ENCODE results near the gene ATP5MK. TPM values are rescaled to one million over a fixed set of nuclear protein-coding genes. Genes with fewer than 3 reads are reported as not detected.
"Not testable (repeated sequence)": the region's sequence is repeated elsewhere in the genome, so short reads cannot be mapped to it uniquely, and the experiment has no call there.

The ATP5MK gene
- total RNA-seq, 5 donors from 2014 or later (not counting 1 experiment from before 2014, with no cell fraction given), result 119 to 142 (median 127) TPM

DNA sequence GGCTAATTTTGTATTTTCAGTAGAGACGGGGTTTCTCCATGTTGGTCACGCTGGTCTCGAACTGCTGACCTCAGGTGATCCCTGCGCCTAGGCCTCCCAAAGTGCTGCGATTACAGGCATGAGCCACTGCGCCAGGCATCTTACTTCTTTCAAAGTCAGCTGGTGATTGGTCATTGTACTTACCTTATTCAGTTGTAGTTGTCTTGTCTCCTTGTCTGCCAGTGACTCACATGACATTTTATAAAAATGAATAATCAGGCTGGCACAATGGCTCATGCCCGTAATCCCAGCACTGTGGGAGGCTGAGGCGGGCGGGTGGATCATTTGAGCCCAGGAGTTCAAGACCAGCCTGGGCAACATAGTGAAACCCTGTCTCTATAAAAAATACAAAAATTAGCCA lies 35.5 kb downstream of the ATP5MK start:
- POLR2A ChIA-PET; CTCF ChIA-PET; H3K4me3 ChIP-seq (ENCODE audit: control insufficient read depth in 1 of 2, extremely low read depth in 1 of 2, low read length in 1 of 2); H3K36me3 ChIP-seq (ENCODE audit: control insufficient read depth in 2 of 2, extremely low read depth in 1 of 2, insufficient read depth in 1 of 2, low read length in 1 of 2); H3K4me1 Mint-ChIP-seq; H3K9me3 ChIP-seq; H3K27me3 ChIP-seq (replicated peaks in 1 of 2; ENCODE audit: control insufficient read depth in 2 of 2, extremely low read depth in 1 of 2, insufficient read depth in 2 of 2, low read length in 1 of 2); H3K27ac Mint-ChIP-seq; H3K36me3 Mint-ChIP-seq; H3K4me1 ChIP-seq (ENCODE audit: control insufficient read depth in 1 of 2, extremely low read depth in 1 of 2, insufficient read depth in 2 of 2, low read length in 2 of 2); H3K4me3 Mint-ChIP-seq; H3K9me3 Mint-ChIP-seq; ATAC-seq (replicated peaks in 1 of 4); H3K27ac ChIP-seq (ENCODE audit: low read length); H3K27me3 Mint-ChIP-seq; DNase-seq: not testable (repeated sequence)
- 86% methylated on average over 8 of the region's 9 CpGs for WGBS (ENCODE audit: insufficient coverage)

DNA sequence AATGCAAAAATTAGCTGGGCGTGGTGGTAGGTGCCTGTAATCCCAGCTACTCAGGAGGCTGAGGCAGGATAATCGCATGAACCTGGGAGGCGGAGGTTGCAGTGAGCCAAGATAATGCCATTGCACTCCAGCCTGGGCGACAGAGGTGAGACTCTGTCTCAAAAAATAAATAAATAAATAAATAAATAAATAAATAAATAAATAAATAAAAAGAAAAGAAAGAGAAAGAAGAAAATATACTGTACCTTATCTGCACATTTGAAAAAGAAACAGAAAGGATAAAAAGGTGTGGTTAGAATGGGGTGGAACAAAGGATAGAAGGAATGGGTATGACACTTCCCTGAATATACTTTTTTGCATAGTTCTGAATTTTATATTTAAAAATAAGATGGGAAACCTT lies 36.8 kb downstream of the ATP5MK start:
- POLR2A ChIA-PET; H3K36me3 ChIP-seq (ENCODE audit: control insufficient read depth in 2 of 2, extremely low read depth in 1 of 2, insufficient read depth in 1 of 2, low read length in 1 of 2); H3K27me3 ChIP-seq (replicated peaks in 1 of 2; ENCODE audit: control insufficient read depth in 2 of 2, extremely low read depth in 1 of 2, insufficient read depth in 2 of 2, low read length in 1 of 2); H3K36me3 Mint-ChIP-seq; H3K9me3 Mint-ChIP-seq; H3K4me3 Mint-ChIP-seq; H3K9me3 ChIP-seq; H3K4me3 ChIP-seq (ENCODE audit: control insufficient read depth in 1 of 2, extremely low read depth in 1 of 2, low read length in 1 of 2); H3K27ac Mint-ChIP-seq; CTCF ChIA-PET; H3K4me1 ChIP-seq (ENCODE audit: control insufficient read depth in 1 of 2, extremely low read depth in 1 of 2, insufficient read depth in 2 of 2, low read length in 2 of 2); H3K27me3 Mint-ChIP-seq; H3K27ac ChIP-seq (ENCODE audit: low read length); H3K4me1 Mint-ChIP-seq; DNase-seq; ATAC-seq (replicated peaks in 1 of 4): not testable (repeated sequence)
- WGBS (ENCODE audit: insufficient coverage), result 86% methylated on average over 2 of the region's 4 CpGs

DNA sequence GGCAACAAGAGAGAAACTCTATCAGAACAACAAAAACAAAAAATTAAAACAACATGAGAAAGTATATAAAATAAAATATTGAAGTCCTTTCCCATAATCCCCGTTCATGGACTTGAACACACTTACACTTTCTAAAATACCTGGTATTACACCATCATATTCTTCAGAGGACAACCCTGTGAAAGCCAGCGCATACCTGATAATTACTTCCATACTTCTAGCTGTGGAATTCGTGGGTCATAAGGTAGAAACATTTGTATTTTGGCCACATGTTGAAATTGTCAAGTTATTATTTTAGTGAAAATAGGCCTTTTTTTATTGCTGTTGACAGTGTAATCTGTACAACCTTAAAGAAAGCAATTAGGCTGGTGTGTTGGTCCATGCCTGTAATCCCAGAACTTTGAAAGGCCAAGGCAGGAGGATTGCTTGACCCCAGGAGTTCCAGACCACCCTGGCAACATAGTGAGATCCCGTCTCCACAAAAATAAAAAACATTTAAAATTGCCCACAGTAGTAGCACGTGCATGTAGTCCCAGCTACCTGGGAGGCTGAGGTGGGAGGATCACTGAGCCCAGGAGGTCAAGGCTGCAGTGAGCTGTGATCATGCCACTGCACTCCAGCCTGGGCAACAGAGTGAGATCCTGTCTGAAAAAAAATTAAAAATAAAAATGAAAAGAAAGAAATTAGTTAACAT lies 40.2 kb downstream of the ATP5MK start:
- ChIA-PET CTCF (no interaction called here), POLR2A (no interaction called here)
- Mint-ChIP-seq H3K4me1 (peaks cover 4% of the 10 kb centered on the region in 3 donors), H3K27me3 (no peaks in the 10 kb centered on the region), H3K36me3 (no peaks in the 10 kb centered on the region), H3K9me3 (no peaks in the 10 kb centered on the region), H3K27ac (no peak overlapping the region), H3K4me3 (no peak overlapping the region)
- Histone ChIP-seq H3K4me1 (ENCODE audit: control insufficient read depth in 1 of 2, extremely low read depth in 1 of 2, insufficient read depth in 2 of 2, low read length in 2 of 2) (peaks cover 2 to 3% of the 10 kb centered on the region in 2 experiments), H3K36me3 (ENCODE audit: control insufficient read depth in 2 of 2, extremely low read depth in 1 of 2, insufficient read depth in 1 of 2, low read length in 1 of 2) (no peaks in the 10 kb centered on the region), H3K9me3 (no peaks in the 10 kb centered on the region), H3K27me3 (replicated peaks in 1 of 2; ENCODE audit: control insufficient read depth in 2 of 2, extremely low read depth in 1 of 2, insufficient read depth in 2 of 2, low read length in 1 of 2) (no peaks in the 10 kb centered on the region), H3K27ac (ENCODE audit: low read length) (no peak overlapping the region), H3K4me3 (ENCODE audit: control insufficient read depth in 1 of 2, extremely low read depth in 1 of 2, low read length in 1 of 2) (no peak overlapping the region)
- DNase-seq, result no peak
- 72% methylated on average over 2 of the region's 5 CpGs for WGBS (ENCODE audit: insufficient coverage)
- no peak for ATAC-seq (replicated peaks in 1 of 4)

DNA sequence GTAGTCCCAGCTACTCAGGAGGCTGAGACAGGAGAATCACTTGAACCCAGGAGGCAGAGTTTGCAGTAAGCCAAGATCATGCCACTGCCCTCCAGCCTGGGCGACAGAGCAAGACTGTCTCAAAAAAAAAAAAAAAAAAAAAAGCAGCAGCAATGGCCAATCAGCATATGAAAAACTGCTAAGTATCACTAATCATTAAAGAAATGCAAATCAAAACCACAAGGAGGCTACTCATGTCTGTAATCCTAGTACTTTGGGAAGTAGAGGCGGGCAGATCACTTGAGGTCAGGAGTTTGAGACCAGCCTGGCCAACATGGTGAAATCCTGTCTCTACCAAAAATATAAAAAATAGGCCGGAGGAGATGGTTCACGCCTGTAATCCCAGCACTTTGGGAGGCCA lies 41.7 kb downstream of the ATP5MK start:
- POLR2A ChIA-PET; H3K4me3 Mint-ChIP-seq; H3K9me3 ChIP-seq; CTCF ChIA-PET; H3K27me3 ChIP-seq (replicated peaks in 1 of 2; ENCODE audit: control insufficient read depth in 2 of 2, extremely low read depth in 1 of 2, insufficient read depth in 2 of 2, low read length in 1 of 2); DNase-seq; ATAC-seq (replicated peaks in 1 of 4); H3K4me1 Mint-ChIP-seq; H3K9me3 Mint-ChIP-seq; H3K27me3 Mint-ChIP-seq; H3K27ac ChIP-seq (ENCODE audit: low read length); H3K4me3 ChIP-seq (ENCODE audit: control insufficient read depth in 1 of 2, extremely low read depth in 1 of 2, low read length in 1 of 2); H3K36me3 ChIP-seq (ENCODE audit: control insufficient read depth in 2 of 2, extremely low read depth in 1 of 2, insufficient read depth in 1 of 2, low read length in 1 of 2); H3K36me3 Mint-ChIP-seq; H3K27ac Mint-ChIP-seq: not testable (repeated sequence)
- peaks cover 2 to 11% of the 10 kb centered on the region in 2 experiments for H3K4me1 ChIP-seq (ENCODE audit: control insufficient read depth in 1 of 2, extremely low read depth in 1 of 2, insufficient read depth in 2 of 2, low read length in 2 of 2)
- WGBS (ENCODE audit: insufficient coverage), result 93% methylated on average over 3 of the region's 4 CpGs

GRCh38 chr10:103353281-103353680 lies 43.0 kb downstream of the ATP5MK start:
- Mint-ChIP-seq H3K27me3 (no peaks in the 10 kb centered on the region), H3K36me3 (no peaks in the 10 kb centered on the region), H3K9me3 (no peaks in the 10 kb centered on the region), H3K4me1 (peaks cover 12 to 14% (median 14%) of the 10 kb centered on the region in 3 donors), H3K4me3 (peak overlapping the region in 1 of 3 donors; percentile 14), H3K27ac (no peak overlapping the region)
- Histone ChIP-seq H3K27ac (ENCODE audit: low read length) (no peak overlapping the region), H3K4me1 (ENCODE audit: control insufficient read depth in 1 of 2, extremely low read depth in 1 of 2, insufficient read depth in 2 of 2, low read length in 2 of 2) (peaks cover 2 to 17% of the 10 kb centered on the region in 2 experiments), H3K36me3 (ENCODE audit: control insufficient read depth in 2 of 2, extremely low read depth in 1 of 2, insufficient read depth in 1 of 2, low read length in 1 of 2) (peaks cover 0 to 2% of the 10 kb centered on the region in 2 donors), H3K4me3 (ENCODE audit: control insufficient read depth in 1 of 2, extremely low read depth in 1 of 2, low read length in 1 of 2) (no peak overlapping the region), H3K27me3 (replicated peaks in 1 of 2; ENCODE audit: control insufficient read depth in 2 of 2, extremely low read depth in 1 of 2, insufficient read depth in 2 of 2, low read length in 1 of 2) (no peaks in the 10 kb centered on the region), H3K9me3 (no peaks in the 10 kb centered on the region)
- WGBS (ENCODE audit: insufficient coverage), result no CpG with 5 or more reads among the region's 2 CpGs
- POLR2A ChIA-PET, result no interaction called here
- DNase-seq (no peak), ATAC-seq (replicated peaks in 1 of 4) (no peak)
- CTCF ChIA-PET, result interaction anchor here in 1 of 2 donors (0.7 kb wide), 1 partner anchor 18 kb away, joined by 3 read pairs; no protein-coding TSS in a partner anchor

- no peaks in the 10 kb centered on the region for H3K36me3 Mint-ChIP-seq
- POLR2A ChIA-PET, result interaction anchor here in 1 of 2 donors (0.6 kb wide), 1 partner anchor 45 kb away, joined by 7 read pairs; no protein-coding TSS in a partner anchor
- DNase-seq (peak; percentile 16 to 77 (median 48)), ATAC-seq (replicated peaks in 1 of 4) (peak; percentile 88 to 92 (median 88))
- WGBS (ENCODE audit: insufficient coverage), result under 1% methylated on average over 80 of the region's 82 CpGs
- H3K4me3 Mint-ChIP-seq, result peak within 1 kb of the TSS; percentile 86 to 87 (median 87)
- peaks cover 12 to 14% (median 14%) of the 10 kb centered on the region in 3 donors for H3K4me1 Mint-ChIP-seq
- Histone ChIP-seq H3K36me3 (ENCODE audit: control insufficient read depth in 2 of 2, extremely low read depth in 1 of 2, insufficient read depth in 1 of 2, low read length in 1 of 2) (peaks cover 0 to 10% of the 10 kb centered on the region in 2 donors), H3K27me3 (replicated peaks in 1 of 2; ENCODE audit: control insufficient read depth in 2 of 2, extremely low read depth in 1 of 2, insufficient read depth in 2 of 2, low read length in 1 of 2) (no peaks in the 10 kb centered on the region), H3K9me3 (no peaks in the 10 kb centered on the region), H3K4me3 (ENCODE audit: control insufficient read depth in 1 of 2, extremely low read depth in 1 of 2, low read length in 1 of 2) (peak within 1 kb of the TSS; percentile 71 to 78), H3K27ac (ENCODE audit: low read length) (peak within 1 kb of the TSS; percentile 38), H3K4me1 (ENCODE audit: control insufficient read depth in 1 of 2, extremely low read depth in 1 of 2, insufficient read depth in 2 of 2, low read length in 2 of 2) (peaks cover 2 to 17% of the 10 kb centered on the region in 2 experiments)
- H3K9me3 Mint-ChIP-seq, result no peaks in the 10 kb centered on the region
- peak within 1 kb of the TSS; percentile 74 to 82 for H3K27ac Mint-ChIP-seq
- CTCF ChIA-PET, result interaction anchor here (0.6 to 1.1 kb wide), 3 partner anchors 43 to 433 kb away, joined by 3 read pairs; partner anchors contain the start of gene CNNM2 (in 1 of the 2)
- H3K27me3 Mint-ChIP-seq, result no peaks in the 10 kb centered on the region
Measured at GRCh38 chr10:103350517-103351260, 45.6 kb downstream of the ATP5MK start, which contains the start of gene PCGF6. PCGF6 (minus strand) TSS chr10:103351140; CDS start chr10:103351066, 74 bp downstream.

Measured in T-cell (primary cell).